ENCODE data around the gene FXR2. TPM values are rescaled to one million over a fixed set of nuclear protein-coding genes. Genes with fewer than 3 reads are reported as not detected.

FXR2 gene
- total and polyA plus RNA-seq, 10 of the 15 experiments (the other 5 are each of a cell fraction or from before 2014, with no cell fraction given) = 1.6 to 33.3 (median 22.0) TPM

DNA sequence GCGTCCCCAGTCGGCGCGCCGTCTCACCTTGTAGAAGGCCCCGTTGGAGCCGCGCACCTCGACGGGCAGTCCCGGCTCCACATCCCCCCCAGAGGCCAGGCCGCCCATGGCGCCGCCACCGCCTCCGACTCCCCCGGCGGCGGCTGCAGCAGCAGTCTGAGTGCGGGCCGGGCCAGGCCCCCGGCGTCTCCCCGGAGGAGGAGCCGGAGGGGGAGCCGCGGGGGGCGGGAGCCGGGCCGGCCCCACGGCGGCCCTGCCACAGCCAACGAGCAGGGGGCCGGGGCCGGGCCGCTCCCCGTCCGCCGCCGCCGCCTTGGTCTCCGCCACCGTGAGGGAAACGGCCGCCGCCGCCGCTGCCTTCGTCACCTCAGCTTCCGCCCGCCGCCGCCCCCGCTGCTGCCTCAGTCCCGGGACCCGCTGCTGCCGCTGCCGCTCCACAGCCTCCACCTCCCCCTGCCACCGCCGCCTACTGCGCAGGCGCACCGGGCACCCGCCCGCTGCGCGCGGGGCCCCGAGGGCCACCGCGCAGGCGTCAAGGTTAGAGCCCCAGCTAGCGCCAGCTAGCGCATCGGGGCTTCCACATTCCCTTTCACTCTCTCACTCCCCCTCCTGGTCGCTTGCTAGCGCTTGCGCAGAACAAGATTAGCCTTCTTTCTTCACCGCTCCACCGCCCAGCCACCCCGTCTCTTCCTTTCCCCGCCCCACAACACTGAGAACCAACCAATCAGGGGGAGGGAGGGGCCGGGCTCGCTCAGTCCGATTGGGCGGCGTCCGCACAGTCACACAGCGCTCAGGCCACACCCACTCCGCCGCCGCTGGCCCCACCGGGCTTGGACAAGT is at the start of gene FXR2 (continued):
- no peak for TF ChIP-seq IRF5 (IDR thresholded peaks at IDR 0.05; ENCODE audit: borderline replicate concordance)
- TF ChIP-seq CREB1 (IDR thresholded peaks at IDR 0.05; ENCODE audit: low read depth) = peak; percentile 72
- TF ChIP-seq CHD2 (IDR thresholded peaks at IDR 0.05; ENCODE audit: borderline replicate concordance, low read depth, low read length) = peak; percentile 51; the same call in 1 of the 2 replicates
- no peak for TF ChIP-seq NBN (IDR thresholded peaks at IDR 0.05)
- TF ChIP-seq RAD51 (IDR thresholded peaks at IDR 0.05) = no peak
- no peak for TF ChIP-seq EED (IDR thresholded peaks at IDR 0.05; ENCODE audit: low read depth)
- no peak for TF ChIP-seq SMAD1 (IDR thresholded peaks at IDR 0.05; ENCODE audit: low read depth, partially characterized antibody)
- no peak for TF ChIP-seq ELK1 (IDR thresholded peaks at IDR 0.05; ENCODE audit: low read depth, low read length)
- peak; percentile 82 for TF ChIP-seq NRF1 (conservative IDR thresholded peaks at IDR 0.05; ENCODE audit: low read depth, low read length)
- no peak for TF ChIP-seq SMAD5 (IDR thresholded peaks at IDR 0.05; ENCODE audit: low read depth)
- TF ChIP-seq NFYB (IDR thresholded peaks at IDR 0.05; ENCODE audit: insufficient read depth, low read depth, low read length) = peak; percentile 78; the same call in 1 of the 2 replicates
- no peak for TF ChIP-seq CEBPB (IDR thresholded peaks at IDR 0.05; ENCODE audit: borderline replicate concordance in 1 of 2, low read depth in 2 of 2, low read length in 2 of 2)
- TF ChIP-seq ZNF217 (IDR thresholded peaks at IDR 0.05) = peak; percentile 57
- TF ChIP-seq BHLHE40 (IDR thresholded peaks at IDR 0.05; ENCODE audit: borderline replicate concordance in 1 of 2, low read depth in 2 of 2, low read length in 1 of 2) = peak; percentile 7 to 85; a peak in 2 of 4 replicates
- 0 out of 2 replicates have a peak, but pooled peaks have one; percentile 6 for TF ChIP-seq PAX5 (IDR thresholded peaks at IDR 0.05; ENCODE audit: borderline replicate concordance, low read depth, low read length)
- no peak for TF ChIP-seq TCF12 (IDR thresholded peaks at IDR 0.05; ENCODE audit: low read depth, low read length)
- TF ChIP-seq, protein P1, sequence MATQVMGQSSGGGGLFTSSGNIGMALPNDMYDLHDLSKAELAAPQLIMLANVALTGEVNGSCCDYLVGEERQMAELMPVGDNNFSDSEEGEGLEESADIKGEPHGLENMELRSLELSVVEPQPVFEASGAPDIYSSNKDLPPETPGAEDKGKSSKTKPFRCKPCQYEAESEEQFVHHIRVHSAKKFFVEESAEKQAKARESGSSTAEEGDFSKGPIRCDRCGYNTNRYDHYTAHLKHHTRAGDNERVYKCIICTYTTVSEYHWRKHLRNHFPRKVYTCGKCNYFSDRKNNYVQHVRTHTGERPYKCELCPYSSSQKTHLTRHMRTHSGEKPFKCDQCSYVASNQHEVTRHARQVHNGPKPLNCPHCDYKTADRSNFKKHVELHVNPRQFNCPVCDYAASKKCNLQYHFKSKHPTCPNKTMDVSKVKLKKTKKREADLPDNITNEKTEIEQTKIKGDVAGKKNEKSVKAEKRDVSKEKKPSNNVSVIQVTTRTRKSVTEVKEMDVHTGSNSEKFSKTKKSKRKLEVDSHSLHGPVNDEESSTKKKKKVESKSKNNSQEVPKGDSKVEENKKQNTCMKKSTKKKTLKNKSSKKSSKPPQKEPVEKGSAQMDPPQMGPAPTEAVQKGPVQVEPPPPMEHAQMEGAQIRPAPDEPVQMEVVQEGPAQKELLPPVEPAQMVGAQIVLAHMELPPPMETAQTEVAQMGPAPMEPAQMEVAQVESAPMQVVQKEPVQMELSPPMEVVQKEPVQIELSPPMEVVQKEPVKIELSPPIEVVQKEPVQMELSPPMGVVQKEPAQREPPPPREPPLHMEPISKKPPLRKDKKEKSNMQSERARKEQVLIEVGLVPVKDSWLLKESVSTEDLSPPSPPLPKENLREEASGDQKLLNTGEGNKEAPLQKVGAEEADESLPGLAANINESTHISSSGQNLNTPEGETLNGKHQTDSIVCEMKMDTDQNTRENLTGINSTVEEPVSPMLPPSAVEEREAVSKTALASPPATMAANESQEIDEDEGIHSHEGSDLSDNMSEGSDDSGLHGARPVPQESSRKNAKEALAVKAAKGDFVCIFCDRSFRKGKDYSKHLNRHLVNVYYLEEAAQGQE (IDR thresholded peaks at IDR 0.05; ENCODE audit: low read depth, low read length) = no peak
- peak; percentile 56; the same call in 1 of the 2 replicates for TF ChIP-seq IRF3 (IDR thresholded peaks at IDR 0.05)
- no peak for TF ChIP-seq PML (IDR thresholded peaks at IDR 0.05; ENCODE audit: low read length)
- TF ChIP-seq EP300 (IDR thresholded peaks at IDR 0.05; ENCODE audit: borderline replicate concordance in 1 of 2, control insufficient read depth in 1 of 2, low read depth in 2 of 2, low read length in 2 of 2) = 0 out of 4 replicates have a peak, but pooled peaks of 1 of the 2 experiments have one; percentile 18
- no peak for TF ChIP-seq MEF2B (IDR thresholded peaks at IDR 0.05; ENCODE audit: partially characterized antibody, poor library complexity, severe bottlenecking)
- no peak for TF ChIP-seq SIX5 (IDR thresholded peaks at IDR 0.05; ENCODE audit: low read depth, low read length, severe bottlenecking)
- no peak for TF ChIP-seq SREBF2 (IDR thresholded peaks at IDR 0.05; ENCODE audit: low read length)
